ENCODE data around the gene VEPH1.

DNA sequence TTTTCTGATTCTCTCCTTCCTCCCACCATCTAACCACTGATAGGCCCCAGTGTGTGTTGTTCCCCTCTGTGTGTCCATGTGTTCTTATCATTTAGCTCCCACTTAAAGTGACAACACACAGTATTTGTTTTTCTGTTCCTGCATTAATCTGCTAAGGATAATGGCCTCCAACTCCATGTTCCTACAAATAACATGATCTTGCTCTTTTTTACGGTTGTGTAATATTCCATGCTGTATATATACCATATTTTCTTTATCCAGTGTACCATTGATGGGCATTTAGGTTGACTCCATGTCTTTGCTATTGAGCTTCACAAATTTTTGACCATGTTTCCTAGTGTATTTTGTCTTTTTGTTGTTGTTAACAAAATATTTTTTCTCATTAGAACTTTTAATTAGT, 30.6 kb downstream of the VEPH1 start:
- TF ChIP-seq CTCF (IDR thresholded peaks at IDR 0.05): no peak
- TF ChIP-seq EZH2 (IDR thresholded peaks at IDR 0.05; ENCODE audit: borderline replicate concordance, insufficient read depth, low read depth, low read length, poor library complexity, severe bottlenecking): no peak

All from B cell (primary cell).